HepG2 (cell line): ENCODE data around the gene SLC20A1. TPM values are rescaled to one million over a fixed set of nuclear protein-coding genes. Genes with fewer than 3 reads are reported as not detected.
A peak's percentile ranks its signal among the peaks of the same experiment; 100 is the strongest.

Experiments
- BRCA1 ChIP-seq: sonication (generic); formaldehyde crosslinking; IDR thresholded peaks from 2 replicates; pipeline ENCODE4 v1.4.0; 2020; ENCODE audit warnings: missing genetic modification reagents
- ELF4 ChIP-seq: sonication (generic); formaldehyde crosslinking; IDR thresholded peaks from 2 replicates; pipeline ENCODE4 v1.5.0; 2020; ENCODE audit warnings: missing genetic modification reagents, mild to moderate bottlenecking, moderate library complexity, borderline replicate concordance
- EZH2 ChIP-seq: conservative IDR thresholded peaks from 2 replicates; pipeline ENCODE4 v1.6.1; 2012; ENCODE audit warnings: mild to moderate bottlenecking, low read depth, low read length, moderate library complexity
- MAZ ChIP-seq, 2 experiments: sonication (generic) in 1 of 2; formaldehyde crosslinking in 1 of 2; IDR thresholded peaks; 2 replicates each; pipeline versions ENCODE4 v1.5.0 to v1.6.1; 2012 to 2020; ENCODE audit warnings: low read depth in 2 of 2, mild to moderate bottlenecking in 2 of 2, borderline replicate concordance in 1 of 2, improper control_type of control experiment in 1 of 2, low read length in 1 of 2, missing genetic modification reagents in 1 of 2, moderate library complexity in 1 of 2
- MTF1 ChIP-seq: sonication (generic); formaldehyde crosslinking; IDR thresholded peaks from 2 replicates; pipeline ENCODE4 v1.5.0; 2020; ENCODE audit warnings: missing genetic modification reagents
- NCOA1 ChIP-seq: sonication (generic); formaldehyde crosslinking; IDR thresholded peaks from 2 replicates; pipeline ENCODE4 v1.9.0; 2021; ENCODE audit warnings: missing genetic modification reagents
- NKX3-1 ChIP-seq: sonication (generic); formaldehyde crosslinking; IDR thresholded peaks from 2 replicates; pipeline ENCODE4 v1.5.0; 2020; ENCODE audit warnings: missing genetic modification reagents
- STAG1 ChIP-seq: sonication (generic); formaldehyde crosslinking; IDR thresholded peaks from 2 replicates; pipeline ENCODE4 v1.4.0; 2020; ENCODE audit warnings: missing genetic modification reagents
- ZFP90 ChIP-seq: sonication (generic); formaldehyde crosslinking; IDR thresholded peaks from 2 replicates; pipeline ENCODE4 v1.8.0; 2022; ENCODE audit warnings: missing genetic modification reagents, mild to moderate bottlenecking, inconsistent platforms, borderline replicate concordance
- ZNF180 ChIP-seq: sonication (generic); formaldehyde crosslinking; IDR thresholded peaks from 2 replicates; pipeline ENCODE4 v1.4.0; 2020; ENCODE audit warnings: low read depth, missing genetic modification reagents, borderline replicate concordance
- ZNF510 ChIP-seq: sonication (generic); formaldehyde crosslinking; IDR thresholded peaks from 2 replicates; pipeline ENCODE4 v1.4.0; 2020; ENCODE audit warnings: low read depth, mild to moderate bottlenecking, missing genetic modification reagents
- ZNF7 ChIP-seq: IDR thresholded peaks from 2 replicates; pipeline ENCODE4 v1.6.1; 2016; ENCODE audit warnings: missing biosample characterization, missing genetic modification reagents
- ZNF781 ChIP-seq: sonication (generic); formaldehyde crosslinking; IDR thresholded peaks from 2 replicates; pipeline ENCODE4 v1.5.1; 2020; ENCODE audit warnings: borderline replicate concordance, mild to moderate bottlenecking, missing genetic modification reagents; ENCODE audit errors: not compliant biosample characterization
- ZSCAN21 ChIP-seq: sonication (generic); formaldehyde crosslinking; IDR thresholded peaks from 2 replicates; pipeline ENCODE4 v1.8.0; 2022; ENCODE audit warnings: mild to moderate bottlenecking, missing genetic modification reagents, moderate library complexity, borderline replicate concordance
- polyA plus RNA-seq, 8 experiments: library from polyadenylated mRNA; depleted of rRNA in 3 of 8; stranded (reverse) in 7 of 8; unstranded in 1 of 8; fragments of >200 nt; fragmentation: Illumina TruSeq in 4 of 8; extraction: Trizol in 4 of 8; gene quantifications; 2 replicates each; pipeline versions ENCODE4 v1.2.1 to v1.2.3, GENCODE V29; 2011 to 2016; ENCODE audit warnings: low read depth in 4 of 8, missing spikeins in 1 of 8, mixed read lengths in 1 of 8; ENCODE audit not compliant: insufficient read depth in 1 of 8
- total RNA-seq, 5 experiments: library from RNA; depleted of rRNA; stranded (reverse); fragments of >200 nt; fragmentation: Illumina TruSeq; extraction: Trizol; gene quantifications; 2 replicates each; pipeline ENCODE4 v1.2.3, GENCODE V29; 2016; ENCODE audit warnings: low read depth in 1 of 5
- TF ChIP-seq, protein P1 (sequence below): sonication (generic); formaldehyde crosslinking; IDR thresholded peaks from 2 replicates; pipeline ENCODE4 v1.5.1; 2020; ENCODE audit warnings: missing genetic modification reagents, mild to moderate bottlenecking, borderline replicate concordance
- TF ChIP-seq, protein P2 (sequence below): sonication (generic); formaldehyde crosslinking; IDR thresholded peaks from 2 replicates; pipeline ENCODE4 v1.5.1; 2020; ENCODE audit warnings: mild to moderate bottlenecking, moderate library complexity, missing genetic modification reagents
- TF ChIP-seq, protein P3 (sequence below): sonication (generic); formaldehyde crosslinking; IDR thresholded peaks from 2 replicates; pipeline ENCODE4 v1.5.0; 2020; ENCODE audit warnings: missing genetic modification reagents
- TF ChIP-seq, protein P4 (sequence below): sonication (generic); formaldehyde crosslinking; IDR thresholded peaks from 2 replicates; pipeline ENCODE4 v1.4.0; 2020; ENCODE audit warnings: missing genetic modification reagents, borderline replicate concordance

SLC20A1 gene
- total and polyA plus RNA-seq, 2 of the 13 experiments (the other 11 are each of a cell fraction or from before 2014, with no cell fraction given) = 54.0 to 85.9 TPM

DNA sequence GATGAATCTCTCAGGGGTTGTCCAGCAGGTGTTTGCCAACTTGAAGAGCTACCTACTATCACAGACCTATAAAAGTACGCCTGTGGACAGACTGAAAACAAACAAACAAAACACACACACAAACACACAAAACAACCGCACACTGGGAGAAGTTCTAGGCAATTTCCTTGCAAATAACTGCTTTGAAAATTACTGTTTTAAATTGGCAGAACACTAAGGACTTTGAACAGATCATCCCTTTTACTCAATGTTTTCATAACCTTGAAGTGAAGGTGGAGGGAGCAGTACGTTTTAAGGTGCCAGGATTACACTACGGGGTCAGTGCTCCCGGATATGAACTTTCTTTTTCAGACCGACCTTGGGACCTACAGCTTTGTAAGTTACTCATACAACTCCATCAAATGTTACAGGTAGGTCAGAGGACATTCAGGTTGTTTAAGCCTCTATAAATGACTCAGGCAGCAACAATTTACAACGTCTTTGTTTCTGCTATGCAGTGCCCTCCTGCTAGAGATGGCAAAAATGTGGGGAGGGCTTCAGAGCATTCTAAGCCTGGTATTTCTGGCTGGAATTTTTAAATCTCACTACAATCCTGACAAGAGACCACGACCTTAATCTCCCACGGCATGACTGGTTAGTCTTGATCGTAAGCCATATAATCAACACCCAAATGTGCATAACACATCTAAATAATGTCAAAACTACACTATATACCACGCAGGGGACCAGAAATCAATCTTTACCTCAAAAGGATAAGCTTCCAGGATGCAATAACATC lies 1.4 kb upstream of the SLC20A1 start (continued):
- TF ChIP-seq, protein P1, sequence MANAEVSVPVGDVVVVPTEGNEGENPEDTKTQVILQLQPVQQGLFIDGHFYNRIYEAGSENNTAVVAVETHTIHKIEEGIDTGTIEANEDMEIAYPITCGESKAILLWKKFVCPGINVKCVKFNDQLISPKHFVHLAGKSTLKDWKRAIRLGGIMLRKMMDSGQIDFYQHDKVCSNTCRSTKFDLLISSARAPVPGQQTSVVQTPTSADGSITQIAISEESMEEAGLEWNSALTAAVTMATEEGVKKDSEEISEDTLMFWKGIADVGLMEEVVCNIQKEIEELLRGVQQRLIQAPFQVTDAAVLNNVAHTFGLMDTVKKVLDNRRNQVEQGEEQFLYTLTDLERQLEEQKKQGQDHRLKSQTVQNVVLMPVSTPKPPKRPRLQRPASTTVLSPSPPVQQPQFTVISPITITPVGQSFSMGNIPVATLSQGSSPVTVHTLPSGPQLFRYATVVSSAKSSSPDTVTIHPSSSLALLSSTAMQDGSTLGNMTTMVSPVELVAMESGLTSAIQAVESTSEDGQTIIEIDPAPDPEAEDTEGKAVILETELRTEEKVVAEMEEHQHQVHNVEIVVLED = no peak
- TF ChIP-seq, protein P2, sequence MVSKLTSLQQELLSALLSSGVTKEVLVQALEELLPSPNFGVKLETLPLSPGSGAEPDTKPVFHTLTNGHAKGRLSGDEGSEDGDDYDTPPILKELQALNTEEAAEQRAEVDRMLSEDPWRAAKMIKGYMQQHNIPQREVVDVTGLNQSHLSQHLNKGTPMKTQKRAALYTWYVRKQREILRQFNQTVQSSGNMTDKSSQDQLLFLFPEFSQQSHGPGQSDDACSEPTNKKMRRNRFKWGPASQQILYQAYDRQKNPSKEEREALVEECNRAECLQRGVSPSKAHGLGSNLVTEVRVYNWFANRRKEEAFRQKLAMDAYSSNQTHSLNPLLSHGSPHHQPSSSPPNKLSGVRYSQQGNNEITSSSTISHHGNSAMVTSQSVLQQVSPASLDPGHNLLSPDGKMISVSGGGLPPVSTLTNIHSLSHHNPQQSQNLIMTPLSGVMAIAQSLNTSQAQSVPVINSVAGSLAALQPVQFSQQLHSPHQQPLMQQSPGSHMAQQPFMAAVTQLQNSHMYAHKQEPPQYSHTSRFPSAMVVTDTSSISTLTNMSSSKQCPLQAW (CRISPR knock-in tag) = no peak
- TF ChIP-seq ZSCAN21 (CRISPR knock-in tag) = no peak
- TF ChIP-seq NCOA1 = no peak
- TF ChIP-seq, protein P3, sequence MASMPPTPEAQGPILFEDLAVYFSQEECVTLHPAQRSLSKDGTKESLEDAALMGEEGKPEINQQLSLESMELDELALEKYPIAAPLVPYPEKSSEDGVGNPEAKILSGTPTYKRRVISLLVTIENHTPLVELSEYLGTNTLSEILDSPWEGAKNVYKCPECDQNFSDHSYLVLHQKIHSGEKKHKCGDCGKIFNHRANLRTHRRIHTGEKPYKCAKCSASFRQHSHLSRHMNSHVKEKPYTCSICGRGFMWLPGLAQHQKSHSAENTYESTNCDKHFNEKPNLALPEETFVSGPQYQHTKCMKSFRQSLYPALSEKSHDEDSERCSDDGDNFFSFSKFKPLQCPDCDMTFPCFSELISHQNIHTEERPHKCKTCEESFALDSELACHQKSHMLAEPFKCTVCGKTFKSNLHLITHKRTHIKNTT (CRISPR knock-in tag) = no peak
- peak; percentile 81 for TF ChIP-seq ZNF781 (CRISPR knock-in tag)
- TF ChIP-seq MTF1 (CRISPR knock-in tag) = peak; percentile 53; the same call in 1 of the 2 replicates
- TF ChIP-seq NKX3-1 (CRISPR knock-in tag) = no peak
- TF ChIP-seq STAG1 (CRISPR knock-in tag) = no peak
- TF ChIP-seq, protein P4, sequence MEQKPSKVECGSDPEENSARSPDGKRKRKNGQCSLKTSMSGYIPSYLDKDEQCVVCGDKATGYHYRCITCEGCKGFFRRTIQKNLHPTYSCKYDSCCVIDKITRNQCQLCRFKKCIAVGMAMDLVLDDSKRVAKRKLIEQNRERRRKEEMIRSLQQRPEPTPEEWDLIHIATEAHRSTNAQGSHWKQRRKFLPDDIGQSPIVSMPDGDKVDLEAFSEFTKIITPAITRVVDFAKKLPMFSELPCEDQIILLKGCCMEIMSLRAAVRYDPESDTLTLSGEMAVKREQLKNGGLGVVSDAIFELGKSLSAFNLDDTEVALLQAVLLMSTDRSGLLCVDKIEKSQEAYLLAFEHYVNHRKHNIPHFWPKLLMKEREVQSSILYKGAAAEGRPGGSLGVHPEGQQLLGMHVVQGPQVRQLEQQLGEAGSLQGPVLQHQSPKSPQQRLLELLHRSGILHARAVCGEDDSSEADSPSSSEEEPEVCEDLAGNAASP (CRISPR knock-in tag) = peak; percentile 63; the same call in 1 of the 2 replicates
- TF ChIP-seq ZNF180 (CRISPR knock-in tag) = no peak
- no peak for TF ChIP-seq ZNF510
- TF ChIP-seq ZNF7 = no peak
- TF ChIP-seq MAZ (IDR thresholded peaks at IDR 0.05; ENCODE audit: borderline replicate concordance, low read depth, low read length) = 0 out of 2 replicates have a peak, but pooled peaks have one; percentile 40
- TF ChIP-seq MAZ (CRISPR knock-in tag; IDR thresholded peaks at IDR 0.05; ENCODE audit: low read depth) = no peak
- no peak for TF ChIP-seq BRCA1
- TF ChIP-seq EZH2 = no peak
- TF ChIP-seq ELF4 (CRISPR knock-in tag) = no peak
- no peak for TF ChIP-seq ZFP90 (CRISPR knock-in tag)
